Measurements from ENCODE around the gene EML2. TPM values are rescaled to one million over a fixed set of nuclear protein-coding genes. Genes with fewer than 3 reads are reported as not detected.
"Not testable (repeated sequence)": the region's sequence is repeated elsewhere in the genome, so short reads cannot be mapped to it uniquely, and the experiment has no call there.

Gene EML2
- total and polyA plus RNA-seq, 7 experiments from 2014 or later = 11.3 to 128 (median 58.0) TPM

DNA sequence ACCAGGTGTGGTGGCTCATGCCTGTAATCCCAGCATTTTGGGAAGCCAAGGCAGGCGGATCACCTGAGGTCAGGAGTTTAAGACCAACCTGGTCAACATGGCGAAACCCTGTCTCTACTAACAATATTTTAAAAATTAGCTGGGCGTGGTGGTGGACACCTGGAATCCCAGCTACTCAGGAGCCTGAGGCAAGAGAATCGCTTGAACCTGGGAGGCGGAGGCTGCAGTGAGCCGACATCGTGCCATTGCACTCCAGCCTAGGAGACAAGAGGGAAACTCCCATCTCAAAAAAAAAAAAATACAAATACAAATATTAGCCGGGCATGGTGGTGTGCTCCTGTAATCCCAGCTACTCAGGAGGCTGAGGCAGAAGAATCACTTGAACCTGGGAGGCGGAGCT, 24.1 kb downstream of the EML2 start:
- intact Hi-C loops (cut with micrococcal nuclease); H3K27ac ChIP-seq (ENCODE audit: low read depth, low read length); H3K9me3 ChIP-seq (ENCODE audit: control insufficient read depth in 2 of 3, low read length in 3 of 3); H3K4me1 ChIP-seq (ENCODE audit: control insufficient read depth in 2 of 2, insufficient read depth in 2 of 2, low read length in 2 of 2); H3K27me3 ChIP-seq (ENCODE audit: control insufficient read depth in 2 of 2, insufficient read depth in 2 of 2, low read length in 2 of 2); ATAC-seq; DNase-seq; H3K4me3 Mint-ChIP-seq; H3K27ac Mint-ChIP-seq; H3K4me3 ChIP-seq (ENCODE audit: low read length); H3K27me3 Mint-ChIP-seq; H3K9me3 Mint-ChIP-seq: not testable (repeated sequence)
- ChIA-PET CTCF (interaction anchor here (0.6 kb wide), 1 partner anchor 22 kb away, joined by 3 read pairs; no protein-coding TSS in a partner anchor), POLR2A (interaction anchor here (0.6 kb wide), 1 partner anchor 52 kb away, joined by 3 read pairs; no protein-coding TSS in a partner anchor)
- Mint-ChIP-seq H3K36me3 (peaks cover 0 to 39% (median 22%) of the 10 kb centered on the region in 5 donors), H3K4me1 (peaks cover 0 to 19% (median 0%) of the 10 kb centered on the region in 7 donors)
- H3K36me3 ChIP-seq (ENCODE audit: control insufficient read depth in 2 of 3, insufficient read depth in 3 of 3, low read length in 3 of 3) = peaks cover 6 to 83% (median 8%) of the 10 kb centered on the region in 3 experiments

DNA sequence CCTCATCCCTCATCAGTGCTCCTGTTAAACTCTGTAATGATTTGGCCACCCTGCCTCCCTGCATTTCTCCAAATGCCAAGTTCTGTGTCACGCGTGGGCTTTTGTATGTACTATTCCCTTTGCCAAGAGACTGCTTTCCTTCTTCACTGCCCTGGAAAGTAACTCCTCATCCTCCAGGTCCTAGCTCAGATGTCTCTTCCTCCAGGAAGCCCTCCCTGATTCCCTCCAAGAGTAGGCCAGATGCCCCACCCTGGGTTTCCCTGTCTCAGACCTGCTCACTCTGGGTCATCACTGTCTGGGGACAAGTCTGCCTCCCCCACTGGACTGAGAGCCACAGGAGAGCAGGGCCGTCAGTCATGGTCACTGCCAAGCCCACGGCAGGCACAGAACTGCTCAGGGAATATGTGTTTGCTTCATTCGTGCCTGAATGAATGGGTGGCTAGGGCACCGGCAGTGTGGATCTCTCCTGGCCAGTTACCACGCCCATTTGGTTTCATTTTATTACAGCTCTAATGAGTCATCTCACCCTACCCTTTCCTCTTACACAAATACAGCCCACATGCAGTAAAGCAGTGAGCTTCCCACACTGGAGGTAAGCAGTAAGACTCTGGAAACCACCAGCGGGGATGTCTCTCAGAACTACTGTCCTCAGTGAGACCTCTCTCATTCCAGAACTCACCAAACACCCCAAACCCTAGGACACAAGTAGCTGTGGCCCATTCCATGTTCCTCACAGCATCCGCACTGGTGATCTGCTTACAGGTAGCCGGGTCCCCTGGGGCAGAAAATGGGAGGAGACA, 25.1 kb downstream of the EML2 start:
- CTCF ChIA-PET = interaction anchor here (0.6 kb wide), 1 partner anchor 90 kb away, joined by 4 read pairs; no protein-coding TSS in a partner anchor

DNA sequence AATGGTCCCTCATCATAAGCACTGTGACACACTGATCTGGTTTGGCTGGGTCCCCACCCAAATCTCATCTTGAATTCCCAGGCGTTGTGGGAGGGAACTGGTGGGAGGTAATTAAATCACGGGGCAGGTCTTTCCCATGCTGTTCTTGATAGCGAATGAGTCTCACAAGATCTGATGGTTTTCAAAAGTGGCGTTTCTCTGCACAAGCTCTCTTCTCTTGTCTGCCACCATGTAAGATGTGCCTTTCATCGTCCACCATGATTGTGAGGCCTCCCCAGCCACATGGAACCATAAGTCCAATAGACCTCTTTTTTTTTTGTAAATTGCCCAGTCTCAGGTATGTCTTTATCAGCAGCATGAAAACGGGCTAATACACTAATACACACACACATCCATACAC, 30.2 kb downstream of the EML2 start:
- ATAC-seq = no peak

More for the DNA sequence above, 25.1 kb downstream of the EML2 start:
- peak overlapping the region in 2 of 10 donors; percentile 44 to 63 for H3K4me3 Mint-ChIP-seq
- H3K27me3 Mint-ChIP-seq = no peaks in the 10 kb centered on the region
- H3K27ac ChIP-seq (ENCODE audit: low read depth, low read length) = no peak overlapping the region
- H3K4me1 ChIP-seq (ENCODE audit: control insufficient read depth in 2 of 2, insufficient read depth in 2 of 2, low read length in 2 of 2) = no peaks in the 10 kb centered on the region
- POLR2A ChIA-PET = no interaction called here
- peaks cover 0 to 19% (median 0%) of the 10 kb centered on the region in 7 donors for H3K4me1 Mint-ChIP-seq
- peak overlapping the region in 2 of 9 donors; percentile 40 to 85 for H3K27ac Mint-ChIP-seq
- peaks cover 7 to 43% (median 29%) of the 10 kb centered on the region in 5 donors for H3K36me3 Mint-ChIP-seq
- ATAC-seq (peak; percentile 73), DNase-seq (peak in 1 of 9 donors; percentile 51)
- peaks cover 6 to 83% (median 8%) of the 10 kb centered on the region in 3 experiments for H3K36me3 ChIP-seq (ENCODE audit: control insufficient read depth in 2 of 3, insufficient read depth in 3 of 3, low read length in 3 of 3)
- no peaks in the 10 kb centered on the region for H3K27me3 ChIP-seq (ENCODE audit: control insufficient read depth in 2 of 2, insufficient read depth in 2 of 2, low read length in 2 of 2)
- intact Hi-C loops (cut with micrococcal nuclease) = no loop called here
- H3K9me3 Mint-ChIP-seq = peaks cover 0 to 8% (median 2%) of the 10 kb centered on the region in 11 donors
- H3K4me3 ChIP-seq (ENCODE audit: low read length) = no peak overlapping the region
- H3K9me3 ChIP-seq (ENCODE audit: control insufficient read depth in 2 of 3, low read length in 3 of 3) = no peaks in the 10 kb centered on the region

DNA sequence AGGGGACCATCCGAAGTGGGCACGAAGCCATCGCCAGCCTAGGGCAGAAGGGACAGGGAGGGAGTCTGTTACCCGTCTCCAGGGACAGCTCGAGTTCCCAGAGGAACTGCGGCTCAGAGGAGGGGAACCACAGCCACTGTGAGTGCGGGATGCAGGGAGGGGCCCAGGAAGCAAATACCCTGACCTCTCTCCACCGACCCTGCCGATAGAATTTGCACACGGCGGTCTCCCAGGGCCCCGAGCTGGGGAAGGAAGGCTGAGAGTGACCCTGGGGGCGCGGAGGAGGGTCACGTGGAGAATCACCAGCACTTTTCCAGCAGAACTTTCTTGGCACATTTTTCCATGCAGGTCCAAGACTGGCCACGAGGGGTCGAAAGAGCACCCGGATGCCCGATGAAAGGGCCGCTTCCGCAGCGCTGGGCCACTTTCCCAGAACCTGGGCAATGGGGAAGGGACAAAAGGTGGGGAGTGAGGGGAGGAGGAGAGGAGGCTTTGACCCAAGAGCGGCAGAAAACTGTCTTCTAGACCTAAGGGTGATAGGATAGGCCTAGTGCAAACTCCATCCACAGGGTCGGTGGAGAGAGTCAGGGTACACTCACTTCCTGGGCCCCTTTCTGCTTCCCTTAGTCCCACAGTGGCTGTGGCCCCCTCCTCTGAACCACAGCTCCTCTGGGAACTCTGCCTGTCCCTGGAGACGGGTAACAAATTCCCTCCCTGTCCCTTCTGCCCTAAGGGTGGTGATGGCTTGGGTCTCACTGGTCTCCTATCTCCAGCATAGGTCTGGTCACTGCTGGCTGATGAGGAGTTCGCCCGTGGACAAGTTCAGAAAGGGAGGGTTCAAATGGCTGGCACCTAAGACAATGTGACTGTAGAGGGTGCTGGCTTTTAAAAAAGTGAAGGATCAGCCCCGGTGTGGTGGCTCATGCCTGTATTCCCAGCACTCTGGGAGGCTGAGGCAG, 31.8 kb downstream of the EML2 start:
- DNase-seq = peak in 5 of 9 donors; percentile 23 to 61 (median 29)
- ChIA-PET POLR2A (no interaction called here), CTCF (interaction anchor here (0.6 to 3.9 kb wide), 4 partner anchors 24 to 83 kb away, joined by 3 to 44 read pairs (median 5); no protein-coding TSS in a partner anchor)
- Histone ChIP-seq H3K36me3 (ENCODE audit: control insufficient read depth in 2 of 3, insufficient read depth in 3 of 3, low read length in 3 of 3) (peaks cover 0 to 29% (median 0%) of the 10 kb centered on the region in 3 experiments), H3K9me3 (ENCODE audit: control insufficient read depth in 2 of 3, low read length in 3 of 3) (no peaks in the 10 kb centered on the region), H3K4me3 (ENCODE audit: low read length) (no peak overlapping the region), H3K27me3 (ENCODE audit: control insufficient read depth in 2 of 2, insufficient read depth in 2 of 2, low read length in 2 of 2) (peaks cover 0 to 3% of the 10 kb centered on the region in 2 donors), H3K4me1 (ENCODE audit: control insufficient read depth in 2 of 2, insufficient read depth in 2 of 2, low read length in 2 of 2) (peaks cover 0 to 5% of the 10 kb centered on the region in 2 donors), H3K27ac (ENCODE audit: low read depth, low read length) (no peak overlapping the region)
- H3K4me3 Mint-ChIP-seq = peak overlapping the region in 7 of 10 donors; percentile 34 to 76 (median 47)
- peaks cover 9 to 27% (median 18%) of the 10 kb centered on the region in 5 donors for H3K36me3 Mint-ChIP-seq
- peak overlapping the region in 2 of 9 donors; percentile 32 to 82 for H3K27ac Mint-ChIP-seq
- peaks cover 11 to 14% (median 12%) of the 10 kb centered on the region in 5 donors for H3K27me3 Mint-ChIP-seq
- peaks cover 0 to 17% (median 6%) of the 10 kb centered on the region in 7 donors for H3K4me1 Mint-ChIP-seq
- intact Hi-C loops (cut with micrococcal nuclease) = loop anchor here (1.0 kb wide), 2 partner anchors 36 to 74 kb away; no protein-coding TSS in a partner anchor
- H3K9me3 Mint-ChIP-seq = peaks cover 0 to 13% (median 6%) of the 10 kb centered on the region in 11 donors
- ATAC-seq = peak; percentile 62

More for the DNA sequence above, 30.2 kb downstream of the EML2 start:
- H3K4me1 ChIP-seq (ENCODE audit: control insufficient read depth in 2 of 2, insufficient read depth in 2 of 2, low read length in 2 of 2) = peaks cover 0 to 5% of the 10 kb centered on the region in 2 donors
- peaks cover 0 to 14% (median 4%) of the 10 kb centered on the region in 7 donors for H3K4me1 Mint-ChIP-seq
- H3K9me3 ChIP-seq (ENCODE audit: control insufficient read depth in 2 of 3, low read length in 3 of 3) = no peaks in the 10 kb centered on the region
- peaks cover 0 to 13% (median 6%) of the 10 kb centered on the region in 11 donors for H3K9me3 Mint-ChIP-seq
- no peak for DNase-seq
- peak overlapping the region in 1 of 10 donors; percentile 30 for H3K4me3 Mint-ChIP-seq
- H3K36me3 ChIP-seq (ENCODE audit: control insufficient read depth in 2 of 3, insufficient read depth in 3 of 3, low read length in 3 of 3) = peaks cover 0 to 45% (median 6%) of the 10 kb centered on the region in 3 experiments
- intact Hi-C loops (cut with micrococcal nuclease) = no loop called here
- H3K4me3 ChIP-seq (ENCODE audit: low read length) = no peak overlapping the region
- peaks cover 9 to 30% (median 22%) of the 10 kb centered on the region in 5 donors for H3K36me3 Mint-ChIP-seq
- H3K27me3 ChIP-seq (ENCODE audit: control insufficient read depth in 2 of 2, insufficient read depth in 2 of 2, low read length in 2 of 2) = no peaks in the 10 kb centered on the region
- no peak overlapping the region for H3K27ac ChIP-seq (ENCODE audit: low read depth, low read length)
- POLR2A ChIA-PET = interaction anchor here (0.7 kb wide), 1 partner anchor 36 kb away, joined by 4 read pairs; no protein-coding TSS in a partner anchor
- H3K27ac Mint-ChIP-seq = no peak overlapping the region
- no peaks in the 10 kb centered on the region for H3K27me3 Mint-ChIP-seq
- CTCF ChIA-PET = interaction anchor here (0.7 to 2.0 kb wide), 2 partner anchors 33 to 136 kb away, joined by 3 to 7 read pairs; no protein-coding TSS in a partner anchor

DNA sequence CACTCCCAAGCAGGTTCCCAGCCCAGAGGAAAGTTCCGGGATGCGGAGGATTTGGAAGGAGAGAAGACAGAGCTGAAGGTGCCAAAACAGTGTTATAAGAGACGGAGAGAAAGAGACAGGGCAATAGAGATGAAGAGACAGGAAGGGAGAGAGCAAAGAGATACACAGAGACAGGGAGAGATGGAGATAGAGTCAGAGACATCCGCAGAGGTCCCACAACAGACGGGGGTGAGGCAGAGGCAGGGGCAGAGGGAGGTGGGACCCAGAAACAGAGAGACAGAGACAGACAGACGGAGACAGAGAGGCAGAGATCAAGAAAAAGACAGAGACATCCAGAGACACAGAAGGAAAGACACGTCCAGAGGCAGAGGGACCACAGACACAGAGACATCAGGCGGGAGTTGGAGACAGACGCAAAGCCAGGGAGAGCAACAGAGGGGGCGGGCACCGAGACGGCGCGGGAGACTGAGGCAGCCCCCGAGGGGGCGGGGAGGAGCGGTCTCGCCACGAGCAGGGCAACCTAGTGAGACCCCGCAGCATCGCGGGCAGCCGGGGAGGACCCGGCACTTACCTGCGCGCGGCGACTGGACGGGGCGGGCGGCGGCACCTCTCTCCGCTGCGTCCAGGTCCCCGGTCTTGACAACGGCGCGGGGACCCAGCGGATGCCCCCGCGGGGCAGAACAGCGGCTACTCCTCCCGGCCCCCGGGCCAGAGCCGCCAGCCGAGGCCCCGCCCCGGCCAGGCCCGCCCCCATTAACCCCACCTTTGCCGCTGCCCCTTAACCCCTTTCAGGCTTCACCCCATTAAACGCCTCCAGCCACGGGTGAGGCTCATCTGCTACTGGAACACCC, 37.4 kb downstream of the EML2 start, which contains the start of gene GPR4:
Gene GPR4 (minus strand): TSS at position 689 of the 851 bp plus-strand sequence. CDS start 10,346 bp downstream, outside the sequence.
- Histone ChIP-seq H3K36me3 (ENCODE audit: control insufficient read depth in 2 of 3, insufficient read depth in 3 of 3, low read length in 3 of 3) (no peaks in the 10 kb centered on the region), H3K9me3 (ENCODE audit: control insufficient read depth in 2 of 3, low read length in 3 of 3) (no peaks in the 10 kb centered on the region), H3K4me3 (ENCODE audit: low read length) (no peak within 1 kb of the TSS), H3K27me3 (ENCODE audit: control insufficient read depth in 2 of 2, insufficient read depth in 2 of 2, low read length in 2 of 2) (peaks cover 18 to 43% of the 10 kb centered on the region in 2 donors), H3K27ac (ENCODE audit: low read depth, low read length) (no peak within 1 kb of the TSS), H3K4me1 (ENCODE audit: control insufficient read depth in 2 of 2, insufficient read depth in 2 of 2, low read length in 2 of 2) (peaks cover 0 to 10% of the 10 kb centered on the region in 2 donors)
- Mint-ChIP-seq H3K4me1 (peaks cover 15 to 44% (median 37%) of the 10 kb centered on the region in 7 donors), H3K27ac (peak within 1 kb of the TSS in 1 of 9 donors; percentile 36), H3K9me3 (peaks cover 0 to 1% (median 0%) of the 10 kb centered on the region in 11 donors), H3K36me3 (peaks cover 0 to 6% (median 5%) of the 10 kb centered on the region in 5 donors), H3K27me3 (peaks cover 61 to 69% (median 66%) of the 10 kb centered on the region in 5 donors), H3K4me3 (peak within 1 kb of the TSS in 8 of 10 donors; percentile 20 to 74 (median 45))
- peak; percentile 29 for ATAC-seq
- no peak for DNase-seq
- CTCF ChIA-PET = no interaction called here
- intact Hi-C loops (cut with micrococcal nuclease) = no loop called here
- POLR2A ChIA-PET = no interaction called here

Measured in naive thymus-derived CD4-positive, alpha-beta T cell (primary cell).